ENCODE results near the gene TUBA3D. TPM values are rescaled to one million over a fixed set of nuclear protein-coding genes. Genes with fewer than 3 reads are reported as not detected.
"Not testable (repeated sequence)": the region's sequence is repeated elsewhere in the genome, so short reads cannot be mapped to it uniquely, and the experiment has no call there.

Gene TUBA3D
- total and polyA plus RNA-seq, 2 donors from 2014 or later = not detected

DNA sequence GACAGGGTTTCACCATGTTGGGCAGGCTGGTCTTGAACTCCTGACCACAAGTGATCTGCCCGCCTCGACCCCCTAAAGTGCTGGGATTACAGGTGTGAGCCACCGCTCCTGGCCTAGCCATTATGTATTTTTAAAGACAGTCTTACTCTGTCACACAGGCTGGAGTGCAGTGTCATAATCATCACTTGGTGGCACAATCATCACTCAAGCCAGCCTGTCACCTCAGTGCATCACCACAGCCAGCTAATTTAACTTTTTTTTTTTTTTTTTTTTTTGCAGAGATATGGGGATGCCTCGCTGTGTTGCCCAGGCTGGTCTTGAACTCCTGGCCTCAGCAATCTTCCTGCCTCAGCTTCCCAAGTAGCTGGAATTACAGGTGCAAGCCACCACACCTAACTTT lies 27.7 kb downstream of the TUBA3D start:
- intact Hi-C loops (cut with DNase I); H3K4me3 ChIP-seq (ENCODE audit: low read length in 3 of 3); H3K27ac ChIP-seq (ENCODE audit: low read depth in 2 of 2, low read length in 2 of 2); H3K4me1 ChIP-seq (ENCODE audit: control insufficient read depth in 2 of 3, insufficient read depth in 2 of 3, low read depth in 1 of 3, low read length in 3 of 3); DNase-seq; H3K9ac ChIP-seq (ENCODE audit: low read length in 3 of 3); FAIRE-seq; H3K9me3 ChIP-seq (ENCODE audit: control insufficient read depth in 2 of 3, insufficient read depth in 1 of 3, low read length in 3 of 3); H3K27me3 ChIP-seq (ENCODE audit: control insufficient read depth, insufficient read depth, low read length): not testable (repeated sequence)
- peaks cover 0 to 16% (median 2%) of the 10 kb centered on the region in 3 donors for H3K36me3 ChIP-seq (ENCODE audit: control insufficient read depth in 2 of 3, insufficient read depth in 3 of 3, low read length in 3 of 3)

DNA sequence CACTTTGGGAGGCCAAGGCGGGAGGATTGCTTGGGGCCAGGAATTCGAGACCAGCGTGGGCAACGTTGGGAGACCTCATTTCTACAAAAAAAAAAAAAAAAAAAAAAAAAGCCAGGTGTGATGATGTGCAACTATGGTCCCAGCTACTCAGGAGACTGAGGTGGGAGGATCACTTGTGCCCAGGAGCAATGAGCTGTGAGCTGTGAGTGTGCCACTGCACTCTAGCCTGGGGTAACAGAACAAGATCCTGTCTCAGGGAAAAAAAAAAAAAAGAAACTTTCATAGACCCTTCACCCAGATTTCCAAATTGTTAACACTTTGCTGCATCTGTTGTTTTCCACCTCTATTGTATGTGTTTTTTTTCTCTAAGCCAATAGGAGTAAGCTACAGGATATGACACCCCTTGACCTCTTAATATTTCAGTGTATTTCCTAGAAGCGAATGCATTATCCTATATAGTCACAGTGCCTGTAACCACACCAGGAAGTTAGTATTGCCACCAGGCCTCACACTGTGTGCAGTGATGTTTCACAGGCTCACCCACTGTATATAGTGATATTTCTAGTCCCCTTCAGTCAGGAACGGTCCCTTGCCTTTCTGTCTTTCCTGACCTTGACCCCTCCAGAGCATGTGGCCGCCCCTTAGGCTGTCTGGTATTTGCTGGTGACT lies 28.3 kb downstream of the TUBA3D start:
- H3K9ac ChIP-seq (ENCODE audit: low read length in 3 of 3); H3K9me3 ChIP-seq (ENCODE audit: control insufficient read depth in 2 of 3, insufficient read depth in 1 of 3, low read length in 3 of 3); H3K27me3 ChIP-seq (ENCODE audit: control insufficient read depth, insufficient read depth, low read length); DNase-seq; H3K4me3 ChIP-seq (ENCODE audit: low read length in 3 of 3); FAIRE-seq; intact Hi-C loops (cut with DNase I); H3K27ac ChIP-seq (ENCODE audit: low read depth in 2 of 2, low read length in 2 of 2); H3K4me1 ChIP-seq (ENCODE audit: control insufficient read depth in 2 of 3, insufficient read depth in 2 of 3, low read depth in 1 of 3, low read length in 3 of 3): not testable (repeated sequence)
- H3K36me3 ChIP-seq (ENCODE audit: control insufficient read depth in 2 of 3, insufficient read depth in 3 of 3, low read length in 3 of 3) = peaks cover 0 to 16% (median 2%) of the 10 kb centered on the region in 3 donors

DNA sequence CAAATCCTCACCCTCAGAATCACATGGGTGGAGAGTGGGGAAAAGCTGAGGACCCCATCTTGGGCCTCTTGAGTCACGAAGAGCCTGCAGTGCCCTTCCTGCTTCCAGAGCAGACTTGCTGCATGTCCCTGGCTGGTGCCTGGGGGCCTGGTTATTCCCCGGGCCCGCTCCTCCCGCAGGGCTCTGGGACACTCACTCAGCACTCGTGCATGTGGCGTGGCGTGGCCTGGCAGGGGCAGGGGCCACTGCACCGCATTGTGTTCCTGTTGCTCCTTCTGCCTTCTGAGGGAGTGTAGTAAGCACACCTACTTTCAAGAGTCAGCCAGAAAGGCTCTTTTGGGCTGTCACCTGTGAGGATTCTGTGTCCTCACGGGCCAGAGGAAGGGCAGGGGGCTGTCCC lies 33.7 kb downstream of the TUBA3D start:
- DNase-seq (peak in 1 of 5 donors; percentile 43), FAIRE-seq (no peak)
- Histone ChIP-seq H3K4me3 (ENCODE audit: low read length in 3 of 3) (no peak overlapping the region), H3K27ac (ENCODE audit: low read depth in 2 of 2, low read length in 2 of 2) (no peak overlapping the region), H3K27me3 (ENCODE audit: control insufficient read depth, insufficient read depth, low read length) (no peaks in the 10 kb centered on the region), H3K9ac (ENCODE audit: low read length in 3 of 3) (no peak overlapping the region), H3K9me3 (ENCODE audit: control insufficient read depth in 2 of 3, insufficient read depth in 1 of 3, low read length in 3 of 3) (no peaks in the 10 kb centered on the region), H3K4me1 (ENCODE audit: control insufficient read depth in 2 of 3, insufficient read depth in 2 of 3, low read depth in 1 of 3, low read length in 3 of 3) (no peaks in the 10 kb centered on the region), H3K36me3 (ENCODE audit: control insufficient read depth in 2 of 3, insufficient read depth in 3 of 3, low read length in 3 of 3) (peaks cover 0 to 11% (median 2%) of the 10 kb centered on the region in 3 donors)
- intact Hi-C loops (cut with DNase I) = no loop called here
- TF ChIP-seq, protein P1, sequence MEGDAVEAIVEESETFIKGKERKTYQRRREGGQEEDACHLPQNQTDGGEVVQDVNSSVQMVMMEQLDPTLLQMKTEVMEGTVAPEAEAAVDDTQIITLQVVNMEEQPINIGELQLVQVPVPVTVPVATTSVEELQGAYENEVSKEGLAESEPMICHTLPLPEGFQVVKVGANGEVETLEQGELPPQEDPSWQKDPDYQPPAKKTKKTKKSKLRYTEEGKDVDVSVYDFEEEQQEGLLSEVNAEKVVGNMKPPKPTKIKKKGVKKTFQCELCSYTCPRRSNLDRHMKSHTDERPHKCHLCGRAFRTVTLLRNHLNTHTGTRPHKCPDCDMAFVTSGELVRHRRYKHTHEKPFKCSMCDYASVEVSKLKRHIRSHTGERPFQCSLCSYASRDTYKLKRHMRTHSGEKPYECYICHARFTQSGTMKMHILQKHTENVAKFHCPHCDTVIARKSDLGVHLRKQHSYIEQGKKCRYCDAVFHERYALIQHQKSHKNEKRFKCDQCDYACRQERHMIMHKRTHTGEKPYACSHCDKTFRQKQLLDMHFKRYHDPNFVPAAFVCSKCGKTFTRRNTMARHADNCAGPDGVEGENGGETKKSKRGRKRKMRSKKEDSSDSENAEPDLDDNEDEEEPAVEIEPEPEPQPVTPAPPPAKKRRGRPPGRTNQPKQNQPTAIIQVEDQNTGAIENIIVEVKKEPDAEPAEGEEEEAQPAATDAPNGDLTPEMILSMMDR (IDR thresholded peaks at IDR 0.05; ENCODE audit: borderline replicate concordance, extremely low read depth, insufficient read depth) = no peak

- FAIRE-seq = not testable (repeated sequence)
- DNase-seq = peak in 4 of 5 donors; percentile 57 to 87 (median 80)
Observed at GRCh38 chr2:131511291-131511968, 35.5 kb downstream of the TUBA3D start.

DNA sequence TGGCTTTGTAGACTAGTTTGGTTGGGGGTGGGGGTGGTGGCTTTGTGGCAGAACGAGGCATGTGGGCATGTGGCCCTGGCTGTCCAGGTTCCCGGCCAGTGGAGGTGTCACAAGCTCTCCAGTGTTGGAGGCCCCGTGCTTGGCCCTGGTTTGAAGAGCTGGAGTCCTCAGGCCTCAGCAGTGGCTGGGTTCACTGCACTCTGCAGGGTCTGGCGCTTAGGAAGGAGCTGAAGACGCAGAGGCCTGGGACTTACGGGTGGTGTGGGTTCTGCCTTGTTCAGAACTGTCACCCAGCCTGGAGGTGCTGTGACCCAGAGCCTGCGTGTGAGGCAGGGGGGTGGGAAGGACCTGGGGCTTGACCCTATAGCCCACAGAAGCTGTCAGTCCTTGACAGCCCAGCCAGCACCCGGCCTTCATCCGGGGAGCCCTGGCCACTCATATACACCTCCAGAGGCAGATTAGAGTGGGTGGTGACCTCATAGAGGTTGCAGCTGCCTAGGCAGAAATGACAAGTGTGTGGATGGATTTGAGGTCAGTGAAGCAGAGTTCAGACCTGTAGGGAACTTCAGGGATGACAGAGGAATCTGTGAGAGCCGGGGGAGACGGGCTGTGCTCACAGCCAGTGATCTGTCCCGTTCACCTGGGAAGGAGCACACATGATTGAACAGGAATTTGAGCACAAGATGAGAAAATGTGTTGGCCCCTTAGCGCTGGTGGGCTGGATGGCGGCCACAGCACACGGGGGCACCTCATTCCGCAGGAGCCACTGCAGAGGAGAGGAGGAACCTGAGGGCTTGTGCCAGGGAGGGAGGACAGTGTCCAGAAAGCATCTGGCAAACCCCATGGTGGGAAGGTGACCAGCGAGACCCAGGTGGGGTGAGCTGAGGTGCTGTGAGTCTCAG lies 36.3 kb downstream of the TUBA3D start:
- DNase-seq = peak in 2 of 5 donors; percentile 56 to 68

More at GRCh38 chr2:131511291-131511968, 35.5 kb downstream of the TUBA3D start:
- H3K36me3 ChIP-seq (ENCODE audit: control insufficient read depth in 2 of 3, insufficient read depth in 3 of 3, low read length in 3 of 3) = peaks cover 0 to 11% (median 2%) of the 10 kb centered on the region in 3 donors
- H3K27ac ChIP-seq (ENCODE audit: low read depth in 2 of 2, low read length in 2 of 2); H3K9me3 ChIP-seq (ENCODE audit: control insufficient read depth in 2 of 3, insufficient read depth in 1 of 3, low read length in 3 of 3); H3K4me3 ChIP-seq (ENCODE audit: low read length in 3 of 3); H3K4me1 ChIP-seq (ENCODE audit: control insufficient read depth in 2 of 3, insufficient read depth in 2 of 3, low read depth in 1 of 3, low read length in 3 of 3); H3K9ac ChIP-seq (ENCODE audit: low read length in 3 of 3); H3K27me3 ChIP-seq (ENCODE audit: control insufficient read depth, insufficient read depth, low read length); intact Hi-C loops (cut with DNase I): not testable (repeated sequence)

GRCh38 chr2:131514408-131515166 lies 38.7 kb downstream of the TUBA3D start:
- H3K9me3 ChIP-seq (ENCODE audit: control insufficient read depth in 2 of 3, insufficient read depth in 1 of 3, low read length in 3 of 3); FAIRE-seq; H3K36me3 ChIP-seq (ENCODE audit: control insufficient read depth in 2 of 3, insufficient read depth in 3 of 3, low read length in 3 of 3); H3K4me3 ChIP-seq (ENCODE audit: low read length in 3 of 3); intact Hi-C loops (cut with DNase I); H3K9ac ChIP-seq (ENCODE audit: low read length in 3 of 3); H3K27ac ChIP-seq (ENCODE audit: low read depth in 2 of 2, low read length in 2 of 2); DNase-seq; H3K27me3 ChIP-seq (ENCODE audit: control insufficient read depth, insufficient read depth, low read length); H3K4me1 ChIP-seq (ENCODE audit: control insufficient read depth in 2 of 3, insufficient read depth in 2 of 3, low read depth in 1 of 3, low read length in 3 of 3): not testable (repeated sequence)

More for the DNA sequence above, 36.3 kb downstream of the TUBA3D start:
- H3K27ac ChIP-seq (ENCODE audit: low read depth in 2 of 2, low read length in 2 of 2); H3K36me3 ChIP-seq (ENCODE audit: control insufficient read depth in 2 of 3, insufficient read depth in 3 of 3, low read length in 3 of 3); H3K9ac ChIP-seq (ENCODE audit: low read length in 3 of 3); H3K9me3 ChIP-seq (ENCODE audit: control insufficient read depth in 2 of 3, insufficient read depth in 1 of 3, low read length in 3 of 3); intact Hi-C loops (cut with DNase I); H3K4me3 ChIP-seq (ENCODE audit: low read length in 3 of 3); H3K4me1 ChIP-seq (ENCODE audit: control insufficient read depth in 2 of 3, insufficient read depth in 2 of 3, low read depth in 1 of 3, low read length in 3 of 3); H3K27me3 ChIP-seq (ENCODE audit: control insufficient read depth, insufficient read depth, low read length); FAIRE-seq: not testable (repeated sequence)

All from kidney (tissue), 14 donors.